Measurements from ENCODE around the gene ETV3. TPM values are rescaled to one million over a fixed set of nuclear protein-coding genes. Genes with fewer than 3 reads are reported as not detected.

The ETV3 gene
- total and polyA plus RNA-seq, 3 donors from 2014 or later, result 22.2 to 29.1 (median 28.0) TPM

DNA sequence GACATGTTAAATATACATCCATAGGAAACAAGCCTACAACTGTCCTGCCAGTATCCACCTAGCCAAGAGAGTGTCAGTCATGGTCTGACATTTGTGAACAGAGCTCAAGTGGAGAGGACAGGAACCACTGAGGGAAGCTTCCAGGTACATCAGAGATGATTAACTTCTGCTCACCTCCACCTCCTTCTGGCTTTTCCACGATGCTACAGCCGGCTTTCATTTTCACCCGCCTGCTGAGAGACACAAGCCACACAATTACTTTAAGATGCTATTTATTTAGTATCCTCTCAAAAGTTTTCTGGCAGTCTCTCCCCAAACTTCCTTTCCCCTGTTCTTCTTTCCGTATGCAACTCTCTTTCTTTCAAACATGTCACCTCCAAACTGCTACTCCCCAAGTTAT lies 2.1 kb downstream of the ETV3 start:
- intact Hi-C loops (cut with DNase I; ENCODE audit: low total_unique reads), result no loop called here
- no peaks in the 10 kb centered on the region for H3K9me3 ChIP-seq
- peaks cover 15% of the 10 kb centered on the region for H3K4me1 ChIP-seq
- no peak for TF ChIP-seq CTCF (IDR thresholded peaks at IDR 0.05)
- no peak for TF ChIP-seq POLR2A (IDR thresholded peaks at IDR 0.05)
- H3K36me3 ChIP-seq (ENCODE audit: low read depth, missing control alignments), result no peaks in the 10 kb centered on the region
- no peaks in the 10 kb centered on the region for H3K27me3 ChIP-seq
- no peak overlapping the region for H3K27ac ChIP-seq
- H3K4me3 ChIP-seq, result no peak overlapping the region
- WGBS, 2 donors, result 58 to 59% methylated on average over 4 of the region's 4 CpGs
- DNase-seq, result no peak

DNA sequence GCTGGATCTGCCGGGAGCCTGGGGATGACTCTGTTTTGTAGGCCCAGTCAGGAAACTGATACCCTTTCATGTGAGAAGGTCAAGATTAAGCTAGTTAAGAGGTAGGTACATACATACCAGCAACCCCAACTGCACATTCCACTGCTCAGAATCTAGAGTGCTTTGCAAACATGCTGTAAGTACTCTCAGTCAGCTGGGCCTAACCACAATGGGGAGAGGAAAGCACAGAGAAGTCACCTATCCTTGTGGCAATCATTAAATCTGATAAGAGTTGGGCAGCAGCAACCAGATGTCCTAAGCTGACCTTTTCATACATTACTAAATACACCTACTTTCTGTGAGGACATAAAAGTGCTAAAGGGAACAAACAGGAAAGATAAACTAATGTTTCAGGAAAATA lies 2.5 kb downstream of the ETV3 start:
- no peak for TF ChIP-seq POLR2A (IDR thresholded peaks at IDR 0.05)
- no peak for TF ChIP-seq CTCF (IDR thresholded peaks at IDR 0.05)
- H3K4me1 ChIP-seq, result peaks cover 15% of the 10 kb centered on the region
- no peak overlapping the region for H3K4me3 ChIP-seq
- H3K9me3 ChIP-seq, result no peaks in the 10 kb centered on the region
- no peak for DNase-seq
- H3K27ac ChIP-seq, result no peak overlapping the region
- 40 to 76% methylated on average over 1 of the region's 1 CpG for WGBS, 2 donors
- no peaks in the 10 kb centered on the region for H3K36me3 ChIP-seq (ENCODE audit: low read depth, missing control alignments)
- no peaks in the 10 kb centered on the region for H3K27me3 ChIP-seq
- intact Hi-C loops (cut with DNase I; ENCODE audit: low total_unique reads), result no loop called here

DNA sequence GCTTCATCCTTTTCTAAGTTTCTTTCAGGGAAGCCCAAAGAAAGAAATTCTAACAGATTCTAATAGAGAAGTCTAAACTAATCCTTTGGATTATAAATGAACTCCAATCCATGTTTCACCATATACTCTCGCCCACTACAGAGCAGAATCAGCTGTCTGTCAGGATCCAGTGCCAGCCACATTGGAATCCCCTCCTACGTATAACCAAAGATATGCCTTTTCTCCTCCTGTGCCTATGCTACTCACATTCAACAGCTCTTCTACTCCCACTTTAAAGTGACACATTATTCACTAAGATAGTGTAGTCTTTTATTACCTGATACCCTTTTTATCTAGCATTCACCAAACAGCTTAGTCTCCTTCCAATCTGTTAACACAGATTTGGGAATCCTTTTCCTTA lies 3.1 kb downstream of the ETV3 start:
- TF ChIP-seq CTCF (IDR thresholded peaks at IDR 0.05) (no peak), POLR2A (IDR thresholded peaks at IDR 0.05) (no peak)
- H3K27ac ChIP-seq, result no peak overlapping the region

DNA sequence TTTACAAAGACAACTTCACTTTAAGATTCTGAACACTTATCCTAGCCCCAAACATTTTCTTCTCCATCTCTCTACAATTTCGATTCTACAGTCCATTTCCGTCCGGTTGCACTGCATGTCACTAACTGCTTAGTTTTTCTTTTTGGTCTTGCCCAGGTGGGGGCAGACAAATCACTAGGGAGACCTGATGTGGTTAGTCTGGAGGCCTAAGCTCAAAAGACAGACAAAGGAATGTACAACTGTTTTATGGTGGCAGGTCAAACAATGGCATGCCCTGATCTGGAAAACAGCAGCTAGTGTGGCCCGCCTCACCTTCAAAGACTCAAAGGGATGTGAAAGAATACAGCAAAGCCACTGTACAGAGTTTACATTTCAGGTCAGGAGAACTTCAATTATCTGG lies 3.8 kb downstream of the ETV3 start:
- no peak overlapping the region for H3K27ac ChIP-seq
- TF ChIP-seq CTCF (IDR thresholded peaks at IDR 0.05), result no peak
- intact Hi-C loops (cut with DNase I; ENCODE audit: low total_unique reads), result no loop called here
- H3K9me3 ChIP-seq, result no peaks in the 10 kb centered on the region
- 92 to 96% methylated on average over 4 of the region's 4 CpGs for WGBS, 2 donors
- peaks cover 15% of the 10 kb centered on the region for H3K4me1 ChIP-seq
- H3K27me3 ChIP-seq, result no peaks in the 10 kb centered on the region
- H3K4me3 ChIP-seq, result no peak overlapping the region
- no peaks in the 10 kb centered on the region for H3K36me3 ChIP-seq (ENCODE audit: low read depth, missing control alignments)
- DNase-seq, result no peak

More for the DNA sequence above, 3.1 kb downstream of the ETV3 start:
- Histone ChIP-seq H3K9me3 (no peaks in the 10 kb centered on the region), H3K27me3 (no peaks in the 10 kb centered on the region), H3K4me1 (peaks cover 15% of the 10 kb centered on the region), H3K36me3 (ENCODE audit: low read depth, missing control alignments) (no peaks in the 10 kb centered on the region), H3K4me3 (no peak overlapping the region)
- 66 to 88% methylated on average over 2 of the region's 2 CpGs for WGBS, 2 donors
- intact Hi-C loops (cut with DNase I; ENCODE audit: low total_unique reads), result no loop called here
- no peak for DNase-seq

- 74 to 77% methylated on average over 2 of the region's 2 CpGs for WGBS, 2 donors
- Histone ChIP-seq H3K36me3 (ENCODE audit: low read depth, missing control alignments) (no peaks in the 10 kb centered on the region), H3K4me1 (peaks cover 10% of the 10 kb centered on the region), H3K9me3 (no peaks in the 10 kb centered on the region), H3K27me3 (no peaks in the 10 kb centered on the region), H3K4me3 (no peak overlapping the region), H3K27ac (no peak overlapping the region)
- no peak for DNase-seq
- no peak for TF ChIP-seq POLR2A (IDR thresholded peaks at IDR 0.05)
- intact Hi-C loops (cut with DNase I; ENCODE audit: low total_unique reads), result no loop called here
These were observed 4.8 kb downstream of the ETV3 start for GRCh38 chr1:157133426-157133825.
